Endothelial cell of umbilical vein (primary cell): ENCODE data around the gene MED12L. TPM values are rescaled to one million over a fixed set of nuclear protein-coding genes. Genes with fewer than 3 reads are reported as not detected.

Experiments used
- BruUV-seq: library from RNA; stranded (reverse); fragments of 400-500 nt; replicated peaks from 2 replicates; lab custom pipeline; 2021; lab: Mats Ljungman, UMichigan
- CTCF ChIA-PET: fragments of 300-600, 350-600 bp; sonication (Branson Sonifier 250); formaldehyde crosslinking; loops from one replicate; lab custom pipeline; 2021; ENCODE audit warnings: antibody characterized with exemption, inconsistent platforms; lab: Charles Lee
- POLR2A ChIA-PET: fragments of 300-600, 350-600 bp; sonication (Branson Sonifier 250); formaldehyde crosslinking; loops from one replicate; lab custom pipeline; 2021; ENCODE audit warnings: antibody characterized with exemption, inconsistent platforms; lab: Charles Lee
- DNase-seq: peaks from one replicate; pipeline ENCODE4 v3.0.0-alpha.2; 2011; ENCODE audit warnings: low read depth, low spot score
- FAIRE-seq: peaks from 2 replicates; lab custom pipeline; 2011; peaks lifted over from hg19 to GRCh38; lab: Jason Lieb, UNC
- H2AFZ ChIP-seq: 2 replicates; pipeline ENCODE4 v1.6.0; 2012; ENCODE audit warnings: low read depth, low read length, control low read depth, inconsistent platforms
- H3K27ac ChIP-seq: 2 replicates; pipeline ENCODE4 v1.5.1; 2011; ENCODE audit warnings: low read depth, mild to moderate bottlenecking, control low read depth, low read length, moderate library complexity; ENCODE audit not compliant: insufficient read depth
- H3K27me3 ChIP-seq, 2 experiments: 2 replicates each; pipeline versions ENCODE4 v1.6.0 to v1.6.1; 2011; ENCODE audit warnings: low read length in 2 of 2, mixed read lengths in 1 of 2; ENCODE audit not compliant: control insufficient read depth in 2 of 2, insufficient read depth in 2 of 2
- H3K36me3 ChIP-seq, 2 experiments: 2 replicates in 1 of 2; 3 replicates in 1 of 2; pipeline ENCODE4 v1.5.1; 2011; ENCODE audit warnings: low read length in 2 of 2, mild to moderate bottlenecking in 1 of 2, moderate library complexity in 1 of 2; ENCODE audit not compliant: control insufficient read depth in 2 of 2, insufficient read depth in 2 of 2; ENCODE audit errors: extremely low read depth in 1 of 2
- H3K4me1 ChIP-seq: 3 replicates; pipeline ENCODE4 v1.5.1; 2011; ENCODE audit warnings: mild to moderate bottlenecking, low read length; ENCODE audit not compliant: control insufficient read depth, insufficient read depth; ENCODE audit errors: extremely low read depth
- H3K4me2 ChIP-seq: 2 replicates; pipeline ENCODE4 v1.6.1; 2011; ENCODE audit warnings: low read length, control low read depth, mixed read lengths; ENCODE audit not compliant: insufficient read depth
- H3K4me3 ChIP-seq, 3 experiments: fragments of 200-600 bp in 1 of 3; sonication (generic), shearing (Covaris generic) in 1 of 3; replicated peaks in 1 of 3; 2 replicates each; pipeline ENCODE4 v1.5.1; 2011 to 2016; ENCODE audit warnings: control low read depth in 3 of 3, low read length in 3 of 3, mild to moderate bottlenecking in 2 of 3, inconsistent platforms in 1 of 3, low read depth in 1 of 3, moderate library complexity in 1 of 3; ENCODE audit not compliant: insufficient read depth in 1 of 3
- H3K79me2 ChIP-seq: 2 replicates; pipeline ENCODE4 v1.6.0; 2012; ENCODE audit warnings: low read length, inconsistent platforms; ENCODE audit not compliant: control insufficient read depth, insufficient read depth
- H3K9ac ChIP-seq: replicated peaks from 2 replicates; pipeline ENCODE3; 2011; ENCODE audit warnings: low read length, control low read depth; ENCODE audit not compliant: insufficient read depth; ENCODE audit errors: extremely low read depth
- H3K9me1 ChIP-seq: replicated peaks from 3 replicates; pipeline ENCODE4 v1.6.0; 2011; ENCODE audit warnings: mild to moderate bottlenecking, low read length; ENCODE audit not compliant: control insufficient read depth, insufficient read depth; ENCODE audit errors: extremely low read depth
- H3K9me3 ChIP-seq: replicated peaks from 2 replicates; pipeline ENCODE4 v1.5.1; 2012; ENCODE audit warnings: low read length, inconsistent platforms; ENCODE audit not compliant: control insufficient read depth, insufficient read depth
- H4K20me1 ChIP-seq: replicated peaks from 2 replicates; pipeline ENCODE3; 2011; ENCODE audit warnings: mild to moderate bottlenecking, low read length; ENCODE audit not compliant: control insufficient read depth, insufficient read depth; ENCODE audit errors: extremely low read depth
- CTCF ChIP-seq, 2 donors: IDR thresholded peaks; 1 replicate in 1 of 2; 2 replicates in 1 of 2; pipeline ENCODE4 v1.5.1; 2011; ENCODE audit warnings: low read length in 2 of 2, mild to moderate bottlenecking in 2 of 2, moderate library complexity in 2 of 2, control low read depth in 1 of 2, inconsistent platforms in 1 of 2, low read depth in 1 of 2; ENCODE audit not compliant: insufficient read depth in 1 of 2; ENCODE audit errors: extremely low read depth in 1 of 2
- EZH2 ChIP-seq: IDR thresholded peaks from 2 replicates; pipeline ENCODE4 v1.6.1; 2012; ENCODE audit warnings: borderline replicate concordance, low read depth, mild to moderate bottlenecking, moderate library complexity, low read length, inconsistent platforms; ENCODE audit not compliant: severe bottlenecking
- FOS ChIP-seq: IDR thresholded peaks from 2 replicates; pipeline ENCODE4 v1.6.1; 2011; ENCODE audit warnings: mild to moderate bottlenecking, low read length, moderate library complexity, borderline replicate concordance; ENCODE audit not compliant: insufficient read depth
- GATA2 ChIP-seq: IDR thresholded peaks from 2 replicates; pipeline ENCODE4 v1.7.0; 2011; ENCODE audit warnings: low read depth, mild to moderate bottlenecking, moderate library complexity, mixed read lengths, low read length; ENCODE audit not compliant: insufficient read length, insufficient read depth
- JUN ChIP-seq: IDR thresholded peaks from 2 replicates; pipeline ENCODE4 v1.6.1; 2011; ENCODE audit warnings: borderline replicate concordance, low read depth; ENCODE audit not compliant: insufficient read length, insufficient read depth
- MYC ChIP-seq: IDR thresholded peaks from one replicate; pipeline ENCODE4 v1.6.1; 2011; ENCODE audit warnings: mild to moderate bottlenecking, low read depth, low read length
- POLR2A ChIP-seq: IDR thresholded peaks from 2 replicates; pipeline ENCODE4 v1.6.1; 2012; ENCODE audit warnings: low read depth, mild to moderate bottlenecking, control low read depth, low read length
- POLR2AphosphoS5 ChIP-seq: IDR thresholded peaks from 2 replicates; pipeline ENCODE4 v1.6.1; 2012; ENCODE audit warnings: low read depth, mild to moderate bottlenecking, control low read depth, low read length, moderate library complexity; ENCODE audit not compliant: insufficient read depth
- dilution Hi-C: fragments of 300-500 bp; cut with MboI; formaldehyde crosslinking; loops from one replicate; pipeline ENCODE4 v1.15.0; 2019; ENCODE audit warnings: low sequenced_read_pairs; ENCODE audit not compliant: extremely low pct_ligation_motif_present
- intact Hi-C: fragments of 100-400 bp; cut with micrococcal nuclease; formaldehyde crosslinking; loops from one replicate; pipeline ENCODE4 v1.10.0; 2022
- polyA plus RNA-seq, 4 experiments: library from polyadenylated mRNA; depleted of rRNA in 3 of 4; stranded (reverse) in 3 of 4; unstranded in 1 of 4; fragments of >200 nt; gene quantifications; 2 replicates each; pipeline versions ENCODE4 v1.2.1 to v1.2.3, GENCODE V29; 2011 to 2012; ENCODE audit warnings: missing spikeins in 1 of 4
- total RNA-seq: library from RNA; stranded (reverse); gene quantifications from 2 replicates; pipeline ENCODE4 v1.2.3, GENCODE V29; 2021
- TF ChIP-seq, protein P1 (sequence below): IDR thresholded peaks from 2 replicates; pipeline ENCODE4 v1.6.1; 2011; ENCODE audit not compliant: insufficient read depth, insufficient read length

The MED12L gene
- total and polyA plus RNA-seq, 2 donors (not counting 3 experiments of a cell fraction or from before 2014, with no cell fraction given) = 0.03 to 0.27 TPM

DNA sequence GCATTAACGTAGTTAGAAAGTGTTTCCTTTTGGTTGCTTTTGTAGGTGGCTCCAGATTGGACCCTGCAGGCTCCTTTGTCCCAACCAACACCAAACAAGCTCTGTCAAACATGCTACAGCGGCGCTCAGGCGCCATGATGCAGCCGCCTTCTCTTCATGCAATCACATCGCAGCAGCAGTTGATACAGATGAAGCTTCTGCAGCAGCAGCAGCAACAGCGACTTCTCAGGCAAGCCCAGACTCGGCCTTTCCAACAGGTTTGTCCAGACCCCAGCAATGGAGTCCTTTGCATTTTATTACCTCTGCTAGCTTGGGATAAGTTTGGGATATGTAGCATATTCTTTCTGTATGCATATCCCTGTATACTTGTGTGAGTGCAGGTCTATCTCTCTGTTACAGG, 309.1 kb downstream of the MED12L start:
- H3K4me1 ChIP-seq = no peaks in the 10 kb centered on the region
- FAIRE-seq (no peak), DNase-seq (no peak)
- no peaks in the 10 kb centered on the region for H4K20me1 ChIP-seq
- H2AFZ ChIP-seq = no peak overlapping the region
- dilution Hi-C loops (no loop called here), intact Hi-C loops (no loop called here)
- POLR2A ChIA-PET = no interaction called here
- BruUV-seq = no TSS peak
- H3K9me3 ChIP-seq = no peaks in the 10 kb centered on the region
- TF ChIP-seq CTCF (IDR thresholded peaks at IDR 0.05; ENCODE audit: extremely low read depth in 1 of 2, insufficient read depth in 1 of 2, low read depth in 1 of 2, low read length in 2 of 2) (no peak), FOS (no peak), MYC (no peak), GATA2 (no peak), JUN (no peak), EZH2 (no peak), POLR2A (no peak), POLR2AphosphoS5 (no peak)
- TF ChIP-seq, protein P1, sequence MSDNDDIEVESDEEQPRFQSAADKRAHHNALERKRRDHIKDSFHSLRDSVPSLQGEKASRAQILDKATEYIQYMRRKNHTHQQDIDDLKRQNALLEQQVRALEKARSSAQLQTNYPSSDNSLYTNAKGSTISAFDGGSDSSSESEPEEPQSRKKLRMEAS = no peak
- H3K9me1 ChIP-seq = no peaks in the 10 kb centered on the region
- no peak overlapping the region for H3K9ac ChIP-seq
- no peak overlapping the region for H3K4me2 ChIP-seq
- peaks cover 2 to 3% of the 10 kb centered on the region in 2 experiments for H3K27me3 ChIP-seq
- no peak overlapping the region for H3K27ac ChIP-seq
- no peaks in the 10 kb centered on the region for H3K79me2 ChIP-seq
- CTCF ChIA-PET = interaction anchor here (2.0 kb wide), 1 partner anchor 9 kb away, joined by 6 read pairs; no protein-coding TSS in a partner anchor
- no peaks in the 10 kb centered on the region for H3K36me3 ChIP-seq
- H3K4me3 ChIP-seq = no peak overlapping the region
